ENCODE results near the gene FAM228B. TPM values are rescaled to one million over a fixed set of nuclear protein-coding genes. Genes with fewer than 3 reads are reported as not detected.

Gene FAM228B
- total RNA-seq, result 21.0 and 21.3 TPM in 2 replicates
- long read RNA-seq, partial matches to known transcripts, result 0 of 7 reads
- long read RNA-seq, other reads (novel, unspliced or antisense), result 6 of 7 reads

- no peak for TF ChIP-seq CTCF (conservative IDR thresholded peaks at IDR 0.05)
Measured at GRCh38 chr2:24123195-24123921, at the start of gene FAM228B, which contains the start of gene PFN4. Gene FAM228B (plus strand): TSS chr2:24123469. CDS start chr2:24124362, 893 bp downstream. Gene PFN4 (minus strand): TSS chr2:24123334. CDS start chr2:24122535, 799 bp downstream.

GRCh38 chr2:24073816-24074215 is 49.5 kb upstream of the FAM228B start:
- no peak for TF ChIP-seq CTCF (conservative IDR thresholded peaks at IDR 0.05)
- H3K4me3 Mint-ChIP-seq, result peak overlapping the region; percentile 97
- H3K9me3 Mint-ChIP-seq, result no peaks in the 10 kb centered on the region
- H3K4me1 Mint-ChIP-seq, result peaks cover 30% of the 10 kb centered on the region
- no peaks in the 10 kb centered on the region for H3K36me3 Mint-ChIP-seq (ENCODE audit: low read depth)
- no peak for DNase-seq (ENCODE audit: low read depth, low spot score)
- H3K27me3 Mint-ChIP-seq (ENCODE audit: low read depth), result no peaks in the 10 kb centered on the region
- H3K27ac Mint-ChIP-seq (ENCODE audit: unreplicated experiment), result no peak overlapping the region

More at GRCh38 chr2:24123195-24123921, at the start of gene FAM228B, which contains the start of gene PFN4:
- peaks cover 30% of the 10 kb centered on the region for H3K4me1 Mint-ChIP-seq
- H3K9me3 Mint-ChIP-seq, result no peaks in the 10 kb centered on the region
- peak; percentile 71 for DNase-seq (ENCODE audit: low read depth, low spot score)
- H3K27me3 Mint-ChIP-seq (ENCODE audit: low read depth), result no peaks in the 10 kb centered on the region
- peak within 1 kb of the TSS; percentile 93 for H3K27ac Mint-ChIP-seq (ENCODE audit: unreplicated experiment)
- peaks cover 3% of the 10 kb centered on the region for H3K36me3 Mint-ChIP-seq (ENCODE audit: low read depth)
- peak within 1 kb of the TSS; percentile 91 for H3K4me3 Mint-ChIP-seq

DNA sequence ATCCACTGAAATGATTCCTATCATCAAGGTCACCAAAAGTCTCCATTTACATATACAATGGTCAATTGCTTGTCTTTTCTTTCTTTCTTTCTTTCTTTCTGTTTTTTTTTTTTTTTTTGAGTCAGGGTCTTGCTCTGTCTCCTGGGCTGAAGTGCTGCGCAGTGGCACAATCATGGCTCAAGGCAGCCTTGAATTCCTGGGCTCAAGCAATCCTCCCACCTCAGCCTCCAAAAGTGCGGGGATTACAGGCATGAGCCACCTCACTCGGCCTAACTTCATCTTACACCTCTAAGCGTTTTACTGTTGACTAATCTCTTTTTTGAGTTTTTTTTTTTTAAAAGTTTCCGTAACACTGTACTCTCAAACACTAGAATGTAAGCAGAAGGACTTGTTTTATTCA is 48.0 kb upstream of the FAM228B start:
- Mint-ChIP-seq H3K36me3 (ENCODE audit: low read depth) (peaks cover 6% of the 10 kb centered on the region), H3K27me3 (ENCODE audit: low read depth) (no peaks in the 10 kb centered on the region), H3K4me1 (peaks cover 30% of the 10 kb centered on the region), H3K4me3 (peak overlapping the region; percentile 97), H3K9me3 (no peaks in the 10 kb centered on the region), H3K27ac (ENCODE audit: unreplicated experiment) (no peak overlapping the region)
- DNase-seq (ENCODE audit: low read depth, low spot score), result no peak
- no peak for TF ChIP-seq CTCF (conservative IDR thresholded peaks at IDR 0.05)

GRCh38 chr2:24075915-24076848 is 47.1 kb upstream of the FAM228B start, which contains the start of gene SF3B6:
Gene SF3B6 (minus strand): TSS chr2:24076326. CDS start chr2:24076229, 97 bp downstream.
- no peaks in the 10 kb centered on the region for H3K27me3 Mint-ChIP-seq (ENCODE audit: low read depth)
- H3K27ac Mint-ChIP-seq (ENCODE audit: unreplicated experiment), result peak within 1 kb of the TSS; percentile 97
- no peaks in the 10 kb centered on the region for H3K9me3 Mint-ChIP-seq
- no peak for TF ChIP-seq CTCF (conservative IDR thresholded peaks at IDR 0.05)
- H3K36me3 Mint-ChIP-seq (ENCODE audit: low read depth), result peaks cover 6% of the 10 kb centered on the region
- DNase-seq (ENCODE audit: low read depth, low spot score), result peak; percentile 90
- H3K4me1 Mint-ChIP-seq, result peaks cover 31% of the 10 kb centered on the region
- H3K4me3 Mint-ChIP-seq, result peak within 1 kb of the TSS; percentile 97

- H3K36me3 Mint-ChIP-seq (ENCODE audit: low read depth), result peaks cover 6% of the 10 kb centered on the region
- H3K27me3 Mint-ChIP-seq (ENCODE audit: low read depth), result no peaks in the 10 kb centered on the region
- H3K4me1 Mint-ChIP-seq, result peaks cover 34% of the 10 kb centered on the region
- H3K27ac Mint-ChIP-seq (ENCODE audit: unreplicated experiment), result no peak overlapping the region
- no peak for TF ChIP-seq CTCF (conservative IDR thresholded peaks at IDR 0.05)
- DNase-seq (ENCODE audit: low read depth, low spot score), result no peak
- H3K9me3 Mint-ChIP-seq, result no peaks in the 10 kb centered on the region
- H3K4me3 Mint-ChIP-seq, result peak overlapping the region; percentile 97
Measured at GRCh38 chr2:24076849-24077534, 46.3 kb upstream of the FAM228B start.

Measured in neural crest cell (in vitro differentiated cells).